Ovary (tissue), 3 donors: ENCODE data around the gene TULP4.

Source experiments
- CTCF ChIP-seq, 3 donors: fragments of 450-650 bp in 2 of 3; fragments of 200-600 bp in 1 of 3; IDR thresholded peaks; one replicate each; pipeline versions ENCODE4 v1.5.1 to v1.8.0; 2016 to 2022; ENCODE audit warnings: antibody characterized with exemption in 3 of 3, mild to moderate bottlenecking in 1 of 3
- EP300 ChIP-seq: sonication (generic); formaldehyde crosslinking; IDR thresholded peaks from one replicate; pipeline ENCODE4 v1.6.1; 2017; ENCODE audit warnings: antibody characterized with exemption
- POLR2A ChIP-seq: fragments of 450-650 bp; IDR thresholded peaks from one replicate; pipeline ENCODE4 v1.6.1; 2017; ENCODE audit warnings: antibody characterized with exemption, mild to moderate bottlenecking, moderate library complexity
- donor health status: DM: no; HTN: no; CAD: no.

GRCh38 chr6:158372574-158372973, 60.3 kb downstream of the TULP4 start:
- TF ChIP-seq CTCF (IDR thresholded peaks at IDR 0.05) (no peak), POLR2A (no peak), EP300 (no peak)
